ENCODE data around the gene ILF3.
A peak's percentile ranks its signal among the peaks of the same experiment; 100 is the strongest.

The ILF3 gene

GRCh38 chr19:10695401-10696398, 41.6 kb downstream of the ILF3 start:
- peak; percentile 95 for DNase-seq (ENCODE audit: low spot score)

- DNase-seq (ENCODE audit: low spot score) = peak; percentile 63
Measured at GRCh38 chr19:10699650-10700335, 45.6 kb downstream of the ILF3 start.

- DNase-seq (ENCODE audit: low spot score) = peak; percentile 67
Measured at GRCh38 chr19:10701955-10702525, 47.9 kb downstream of the ILF3 start.

DNA sequence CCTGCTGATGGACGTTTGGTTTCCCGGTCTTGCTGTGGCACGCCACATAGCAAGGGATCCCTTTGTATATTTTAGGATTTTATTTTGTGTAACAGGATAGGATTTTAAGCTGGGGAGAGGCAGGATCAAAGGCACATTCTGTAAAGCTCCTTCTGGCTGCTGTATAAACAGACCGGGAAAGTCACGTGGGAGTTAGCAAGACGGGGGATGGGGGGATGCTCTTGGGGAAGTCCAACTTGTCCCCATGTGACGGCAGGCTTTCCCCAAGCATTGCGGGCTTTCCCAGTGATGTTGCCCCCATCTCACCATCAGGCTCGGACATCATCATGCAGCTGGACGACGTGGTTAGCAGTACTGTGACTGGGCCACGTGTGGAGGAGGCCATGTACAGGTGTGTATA, 52.8 kb downstream of the ILF3 start:
- DNase-seq (ENCODE audit: low spot score) = no peak

DNA sequence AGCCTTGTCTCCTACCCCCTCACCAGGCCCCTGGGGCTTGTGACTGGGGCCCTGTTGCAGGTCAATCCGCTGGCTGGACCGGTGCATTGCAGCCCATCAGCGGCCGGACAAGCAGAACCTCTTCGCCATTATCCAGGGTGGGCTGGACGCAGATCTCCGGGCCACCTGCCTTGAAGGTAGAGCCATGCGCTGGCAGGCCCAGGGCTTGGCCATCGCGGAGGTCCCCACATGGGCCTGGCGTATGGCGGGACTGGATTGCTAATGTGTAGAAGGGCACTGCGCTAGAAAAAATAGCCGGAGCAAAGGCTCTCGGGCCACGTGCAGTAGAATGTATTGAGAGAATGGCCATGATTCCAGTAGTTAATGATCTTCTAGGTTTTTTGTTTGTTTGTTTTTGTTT, 53.3 kb downstream of the ILF3 start:
- DNase-seq (ENCODE audit: low spot score) = no peak

DNA sequence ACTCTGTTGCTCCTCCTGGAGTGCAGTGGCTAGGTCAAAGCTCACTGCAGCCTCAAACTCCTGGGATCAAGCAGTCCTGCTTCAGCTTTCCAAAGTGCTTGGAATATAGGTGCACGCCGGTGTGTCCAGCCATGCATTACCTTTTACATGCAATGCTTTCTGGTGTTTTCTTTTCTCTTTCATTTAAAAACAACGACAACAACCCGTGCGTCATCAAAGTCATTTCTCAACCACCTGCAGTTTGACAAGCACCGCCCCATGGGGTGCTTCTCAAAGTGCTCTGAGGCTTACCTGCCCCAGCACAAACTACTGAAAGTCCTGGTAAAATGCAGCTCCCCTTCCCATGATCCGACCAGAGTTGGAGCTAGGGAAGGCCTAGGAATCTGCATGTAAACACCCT, 54.1 kb downstream of the ILF3 start:
- DNase-seq (ENCODE audit: low spot score) = no peak

GRCh38 chr19:10712045-10712444, 57.9 kb downstream of the ILF3 start:
- DNase-seq (ENCODE audit: low spot score) = no peak

- no peak for DNase-seq (ENCODE audit: low spot score)
Measured at GRCh38 chr19:10712754-10713153, 58.6 kb downstream of the ILF3 start.

DNA sequence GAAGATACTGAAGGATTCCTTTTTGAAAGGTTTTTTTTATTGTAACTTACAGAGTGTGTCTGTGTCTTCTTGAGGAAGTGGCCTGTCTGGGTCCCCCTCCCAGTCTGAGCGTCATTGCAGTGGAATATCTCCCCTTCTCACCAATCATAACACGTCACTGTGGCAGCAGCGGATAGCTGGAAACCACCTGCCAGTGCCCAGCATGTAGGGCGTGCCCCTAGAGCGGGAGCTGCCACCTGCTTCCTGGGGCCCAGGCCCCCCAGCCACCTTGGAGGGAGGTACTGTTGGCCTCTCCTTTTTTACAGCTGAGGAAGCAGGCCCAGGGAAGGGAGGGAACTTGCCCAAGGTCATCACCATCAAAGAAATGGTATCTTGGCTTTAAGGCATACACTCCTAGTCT, 59.2 kb downstream of the ILF3 start:
- no peak for DNase-seq (ENCODE audit: low spot score)

- DNase-seq (ENCODE audit: low spot score) = no peak
Measured at GRCh38 chr19:10717054-10717355, 62.9 kb downstream of the ILF3 start.

GRCh38 chr19:10717356-10718204, 63.4 kb downstream of the ILF3 start, which contains the start of gene DNM2:
DNM2 (plus strand) TSS chr19:10718079; CDS start chr19:10718243, 164 bp downstream.
- DNase-seq (ENCODE audit: low spot score) = peak; percentile 98

DNA sequence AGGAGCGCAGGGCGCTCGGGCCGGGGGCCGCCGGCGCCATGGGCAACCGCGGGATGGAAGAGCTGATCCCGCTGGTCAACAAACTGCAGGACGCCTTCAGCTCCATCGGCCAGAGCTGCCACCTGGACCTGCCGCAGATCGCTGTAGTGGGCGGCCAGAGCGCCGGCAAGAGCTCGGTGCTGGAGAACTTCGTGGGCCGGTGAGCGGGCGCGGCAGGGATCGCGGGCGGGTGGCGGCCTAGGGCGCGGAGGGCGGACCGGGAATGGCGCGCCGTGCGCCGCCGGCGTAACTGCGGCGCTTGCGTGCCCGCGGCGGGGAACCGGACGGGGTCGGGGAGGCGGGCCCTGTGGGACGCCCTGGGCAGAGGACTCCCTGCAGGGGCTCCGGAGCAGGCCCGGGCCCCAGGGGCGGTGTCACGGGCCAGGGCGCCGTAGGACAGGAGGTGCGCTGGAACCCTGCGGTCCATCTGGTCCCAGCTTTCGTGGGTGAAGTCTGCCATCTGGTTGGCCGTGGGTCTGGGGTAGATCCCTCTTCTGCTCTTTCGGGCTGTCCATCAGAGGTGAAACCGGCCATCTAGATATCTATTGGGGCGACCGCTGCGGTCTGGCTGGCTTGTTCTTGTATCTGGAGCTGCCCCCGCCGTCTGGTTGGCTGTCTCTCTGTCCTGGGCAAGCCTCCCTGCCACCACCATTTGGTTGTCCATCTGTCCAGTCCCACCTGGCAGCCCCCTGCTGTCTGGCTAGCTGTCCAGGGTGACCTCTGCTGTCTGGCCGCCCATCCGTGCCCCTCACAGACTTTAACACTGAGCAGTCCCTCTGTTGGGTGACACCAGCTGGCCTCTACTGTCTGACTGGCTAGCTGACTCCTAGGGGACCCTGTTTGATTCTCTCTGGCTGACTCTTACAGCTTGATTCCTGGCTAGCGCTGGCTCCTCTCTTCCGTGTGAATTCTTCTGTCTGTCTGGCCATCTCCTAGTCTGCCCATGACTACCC, 64.4 kb downstream of the ILF3 start:
- no peak for DNase-seq (ENCODE audit: low spot score)

- no peak for DNase-seq (ENCODE audit: low spot score)
Measured at GRCh38 chr19:10719466-10719961, 65.4 kb downstream of the ILF3 start.

DNA sequence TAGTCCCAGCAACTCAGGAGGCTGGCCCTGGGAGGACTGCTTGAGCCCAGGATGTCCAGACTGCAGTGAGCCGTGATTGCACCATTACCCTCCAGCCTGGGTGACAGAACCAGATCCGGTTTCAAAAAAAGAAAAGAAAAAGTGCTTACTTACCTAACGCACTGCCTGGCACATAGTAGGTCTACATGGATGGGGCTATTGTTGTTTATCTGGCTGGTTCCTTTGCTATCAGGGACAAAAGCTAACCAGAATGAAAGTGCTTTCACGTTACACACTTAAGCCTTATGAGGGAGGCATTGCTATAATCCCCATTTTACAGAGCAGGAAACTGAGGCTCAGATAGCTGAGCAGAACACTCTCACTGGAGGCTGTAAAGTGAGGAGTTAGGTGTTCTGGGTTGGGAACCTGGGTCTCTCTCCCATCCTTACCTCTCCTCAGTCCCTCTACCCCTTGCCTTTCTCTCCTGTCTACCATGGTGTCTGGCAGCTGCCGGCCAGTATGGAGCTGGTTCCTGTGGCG, 66.5 kb downstream of the ILF3 start:
- DNase-seq (ENCODE audit: low spot score) = no peak

GRCh38 chr19:10723591-10723990, 69.4 kb downstream of the ILF3 start:
- DNase-seq (ENCODE audit: low spot score) = no peak

- DNase-seq (ENCODE audit: low spot score) = no peak
Measured at GRCh38 chr19:10724573-10725071, 70.5 kb downstream of the ILF3 start.

- DNase-seq (ENCODE audit: low spot score) = no peak
Measured at GRCh38 chr19:10725415-10725814, 71.3 kb downstream of the ILF3 start.

GRCh38 chr19:10726268-10726667, 72.1 kb downstream of the ILF3 start:
- no peak for DNase-seq (ENCODE audit: low spot score)

GRCh38 chr19:10727685-10728201, 73.6 kb downstream of the ILF3 start:
- no peak for DNase-seq (ENCODE audit: low spot score)

DNA sequence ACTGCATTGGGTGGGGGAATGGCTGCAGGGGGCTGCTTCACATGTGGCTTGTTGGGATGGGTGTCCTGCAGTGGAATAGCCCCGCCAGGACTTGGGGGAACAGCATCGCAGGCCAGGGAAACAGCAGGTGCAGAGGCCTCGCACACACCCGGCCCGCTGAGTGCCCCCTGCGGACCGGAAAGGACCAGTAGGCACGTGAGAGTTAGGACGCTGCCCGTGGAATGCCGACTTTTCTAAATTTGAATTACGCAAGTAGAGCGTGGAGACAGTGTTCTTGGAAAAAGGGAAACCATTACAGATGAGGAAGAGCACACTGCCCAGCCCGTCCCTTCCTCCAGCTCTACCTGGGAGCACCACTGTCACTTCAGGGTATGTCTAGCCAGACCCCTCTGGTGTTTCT, 75.3 kb downstream of the ILF3 start:
- DNase-seq (ENCODE audit: low spot score) = no peak
